NCI-H82 treated with DMSO at 0.1 percent for 48 hours (cell line): ENCODE results near the gene SUDS3.
"Not testable (repeated sequence)": the region's sequence is repeated elsewhere in the genome, so short reads cannot be mapped to it uniquely, and the experiment has no call there.

Experiments used
- DNase-seq: peaks from one replicate; lab custom pipeline; 2025; ENCODE audit not compliant: unreplicated experiment; lab: John Stamatoyannopoulos, UW

The SUDS3 gene

DNA sequence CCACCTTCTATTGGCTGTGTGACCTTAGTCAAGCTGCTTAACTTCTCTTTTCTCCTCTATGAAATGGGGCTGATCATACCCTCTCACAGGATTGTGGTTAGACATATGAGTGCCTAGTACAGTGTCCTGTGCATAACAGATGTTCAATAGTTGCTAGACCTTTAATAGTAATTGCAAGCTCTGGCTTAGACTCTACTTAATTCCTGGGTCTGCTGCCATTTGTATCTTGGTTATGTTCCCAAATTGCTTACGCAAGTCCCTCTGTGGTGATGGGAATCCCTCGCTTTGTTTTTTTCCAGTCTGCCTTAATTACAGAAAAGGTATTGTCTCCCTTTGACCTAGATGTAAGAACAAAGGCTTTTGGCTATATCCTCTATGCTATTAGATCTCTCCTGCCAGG lies 15.1 kb downstream of the SUDS3 start:
- DNase-seq: no peak

DNA sequence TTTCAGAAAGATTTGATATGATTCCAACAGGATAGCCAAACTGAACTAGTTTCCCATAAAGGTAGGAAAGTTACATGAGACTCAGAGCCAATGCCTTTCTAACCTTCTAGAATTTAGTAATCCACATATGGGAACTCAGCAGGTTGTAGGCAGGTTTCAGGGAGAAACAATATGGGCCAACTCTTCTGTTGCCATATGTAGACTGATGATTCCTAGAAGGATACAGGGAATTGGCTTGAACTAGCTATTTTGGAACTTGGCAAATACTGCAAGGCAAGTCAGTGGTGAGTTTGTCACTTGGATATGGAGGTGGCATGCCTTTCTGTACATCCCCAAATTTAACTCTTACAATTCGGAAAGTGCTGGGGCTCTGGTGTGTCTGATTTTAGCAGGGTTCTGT lies 15.5 kb downstream of the SUDS3 start:
- DNase-seq: no peak

DNA sequence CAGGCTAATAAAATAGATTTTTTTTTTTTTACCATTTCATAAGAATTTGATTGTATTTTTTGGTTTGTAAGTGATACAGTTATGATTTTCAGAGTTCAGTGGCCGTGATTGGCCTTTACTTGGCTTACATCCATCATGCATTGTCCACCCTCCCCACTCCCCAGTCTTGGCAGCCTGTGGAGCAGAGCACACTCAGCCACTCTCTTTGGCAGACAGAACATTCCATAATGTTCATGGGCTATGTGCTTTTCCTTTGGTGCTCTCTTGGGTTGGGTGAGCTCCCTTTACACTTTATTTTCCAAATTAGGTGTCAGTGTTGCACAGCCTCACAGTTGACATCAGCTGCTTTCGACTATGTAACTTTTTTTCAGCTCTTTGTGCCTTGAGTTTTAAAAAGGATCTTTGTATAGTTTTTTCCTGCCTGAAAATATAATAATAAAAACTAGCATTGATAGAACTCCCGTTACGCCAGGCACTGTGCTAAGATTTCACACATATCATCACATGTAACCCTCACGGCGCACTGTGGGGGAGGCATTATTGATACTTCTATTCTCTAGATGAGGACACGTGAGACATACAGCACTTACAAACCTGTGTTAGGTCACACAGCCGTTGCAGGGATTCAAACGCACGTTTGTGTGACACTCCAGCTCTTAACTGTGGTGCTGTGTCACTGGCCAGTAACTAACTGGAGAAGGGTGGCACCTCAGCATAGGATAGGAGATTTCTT lies 21.5 kb downstream of the SUDS3 start:
- no peak for DNase-seq

DNA sequence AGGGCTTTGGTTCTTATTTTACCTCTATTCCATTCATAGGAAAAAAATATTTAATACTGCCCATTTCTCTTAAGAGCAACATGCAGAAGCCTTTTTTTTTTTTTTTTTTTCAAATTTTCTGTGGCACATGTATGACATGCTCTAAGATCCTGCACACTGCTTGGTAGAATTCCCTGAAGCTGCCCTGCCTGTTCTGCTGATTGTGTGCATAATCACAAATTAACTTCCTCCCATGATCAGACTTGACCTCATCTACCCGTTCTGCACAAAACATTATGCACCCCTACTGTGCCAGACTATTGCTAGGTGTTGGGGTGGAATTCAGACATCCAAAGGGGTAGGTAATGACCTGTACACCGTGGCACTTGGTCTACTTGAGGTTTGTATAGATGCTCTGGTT lies 22.2 kb downstream of the SUDS3 start:
- no peak for DNase-seq

DNA sequence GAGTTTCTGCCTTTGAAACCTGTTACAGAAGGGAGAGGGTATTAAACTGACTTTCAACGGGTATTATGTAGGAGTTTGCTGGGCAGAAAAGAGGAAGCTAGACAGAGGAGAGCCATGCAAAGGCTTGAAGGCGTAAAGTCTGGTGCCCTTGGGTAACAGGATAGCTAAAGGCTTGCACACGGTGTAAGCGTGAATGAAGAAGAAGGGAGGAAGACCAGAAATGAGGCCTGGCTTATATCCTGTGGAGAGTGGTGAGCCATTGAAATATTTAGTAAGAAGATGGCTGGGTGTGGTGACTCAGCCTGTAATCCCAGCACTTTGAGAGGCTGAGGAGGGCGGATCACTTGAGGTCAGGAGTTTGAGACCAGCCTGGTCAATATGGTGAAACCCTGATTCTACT lies 22.6 kb downstream of the SUDS3 start:
- no peak for DNase-seq

DNA sequence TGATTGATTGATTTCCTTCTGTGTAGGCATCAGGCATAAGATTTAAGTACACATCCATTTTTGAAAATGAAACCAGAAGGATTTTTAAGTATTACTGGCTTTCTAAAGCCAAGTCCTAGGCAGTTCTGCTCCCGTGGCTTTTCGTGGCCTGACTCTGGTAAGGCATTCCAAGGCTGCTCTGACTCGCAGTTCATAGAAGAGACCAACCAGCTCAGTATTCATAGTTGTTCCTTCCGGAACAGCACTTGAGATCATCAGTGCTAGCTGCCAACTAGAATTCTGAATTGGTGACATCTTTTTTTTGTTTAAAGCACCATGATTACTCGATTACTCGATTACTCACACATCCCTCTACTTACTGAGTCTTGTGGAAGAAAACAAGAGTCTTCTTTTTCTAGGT lies 25.9 kb downstream of the SUDS3 start:
- no peak for DNase-seq

DNA sequence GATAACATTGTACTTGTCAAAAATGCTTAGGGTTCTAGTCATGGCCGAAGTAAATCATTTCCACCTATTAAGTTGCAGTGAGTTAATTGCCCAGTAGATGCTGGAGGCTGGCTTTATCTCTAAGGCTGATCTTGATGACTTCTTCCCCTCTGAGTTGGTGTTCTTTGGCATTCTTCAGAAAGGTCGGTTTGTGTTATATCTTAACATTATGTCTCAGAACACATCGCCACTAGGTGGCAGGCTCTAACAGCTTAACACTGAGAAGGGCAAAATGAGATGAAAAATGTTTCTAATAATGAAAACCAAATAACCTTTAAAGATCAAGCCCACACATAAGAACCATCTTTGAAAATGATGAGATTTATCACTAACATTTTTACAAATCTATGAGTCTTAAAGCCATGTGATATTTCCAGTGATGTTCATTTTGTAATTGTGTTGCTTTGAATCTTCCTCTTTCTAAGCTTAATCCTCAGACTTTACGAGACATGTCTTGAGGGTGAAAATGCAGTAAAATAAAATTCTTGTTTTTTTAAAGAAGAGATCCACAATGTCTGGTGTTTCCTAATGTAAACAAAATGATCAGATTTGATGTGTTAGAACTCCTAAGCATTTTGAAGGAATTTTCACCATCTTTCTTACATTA lies 28.6 kb downstream of the SUDS3 start:
- peak; percentile 11 for DNase-seq

DNA sequence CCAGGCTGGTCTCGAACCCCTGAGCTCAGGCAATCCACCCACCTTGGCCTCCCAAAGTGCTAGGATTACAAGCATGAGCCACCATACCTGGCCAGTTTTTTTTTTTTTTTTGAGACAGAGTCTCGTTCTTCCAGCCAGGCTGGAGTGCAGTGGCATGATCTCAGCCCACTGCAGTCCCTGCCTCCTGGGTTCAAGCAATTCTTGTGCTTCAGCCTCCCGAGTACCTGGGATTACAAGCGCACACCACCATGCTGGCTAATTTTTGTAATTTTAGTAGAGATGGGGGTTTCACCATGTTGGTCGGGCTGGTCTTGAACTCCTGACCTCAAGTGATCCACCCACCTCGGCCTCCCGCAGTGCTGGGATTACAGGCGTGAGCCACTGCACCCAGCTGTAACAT lies 31.9 kb downstream of the SUDS3 start:
- DNase-seq: not testable (repeated sequence)

DNA sequence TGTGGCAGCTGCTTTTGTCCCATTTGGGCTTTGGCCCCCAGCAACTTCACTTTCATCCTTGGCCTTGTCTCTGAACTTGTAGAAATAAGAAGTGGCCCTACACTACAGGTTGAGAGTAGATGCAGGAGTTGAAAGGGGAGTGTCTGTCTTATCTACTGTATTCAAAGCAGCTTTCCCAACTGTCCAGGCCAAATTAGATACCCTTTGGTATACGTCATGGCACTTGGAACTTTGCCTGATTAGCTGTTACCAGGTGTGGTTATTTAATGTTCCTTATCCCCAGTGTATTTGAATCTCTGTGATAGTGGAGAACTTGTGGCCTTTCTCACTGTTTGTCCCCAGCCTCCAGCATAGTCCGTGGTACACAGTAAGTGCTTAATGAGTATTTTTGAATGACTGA lies 33.5 kb downstream of the SUDS3 start:
- no peak for DNase-seq

DNA sequence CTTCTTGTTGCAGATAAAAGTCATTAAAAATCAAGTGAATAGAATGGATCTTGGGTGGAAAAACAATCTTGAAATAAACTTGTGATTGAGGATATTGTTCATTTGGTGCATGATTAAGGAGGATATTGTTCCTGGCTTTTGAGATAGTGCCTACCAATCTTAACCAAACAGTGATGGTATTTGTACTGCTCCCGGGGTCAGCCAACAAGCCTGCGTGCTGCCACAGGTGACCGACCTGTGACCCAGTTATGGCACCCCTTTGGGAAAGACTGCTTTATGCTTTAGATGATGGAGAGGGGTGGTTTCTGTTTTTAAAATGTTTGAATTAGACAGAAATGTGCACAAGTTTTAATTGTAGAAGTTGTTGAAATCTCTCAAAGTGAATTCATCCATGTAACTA lies 41.6 kb downstream of the SUDS3 start:
- no peak for DNase-seq

DNA sequence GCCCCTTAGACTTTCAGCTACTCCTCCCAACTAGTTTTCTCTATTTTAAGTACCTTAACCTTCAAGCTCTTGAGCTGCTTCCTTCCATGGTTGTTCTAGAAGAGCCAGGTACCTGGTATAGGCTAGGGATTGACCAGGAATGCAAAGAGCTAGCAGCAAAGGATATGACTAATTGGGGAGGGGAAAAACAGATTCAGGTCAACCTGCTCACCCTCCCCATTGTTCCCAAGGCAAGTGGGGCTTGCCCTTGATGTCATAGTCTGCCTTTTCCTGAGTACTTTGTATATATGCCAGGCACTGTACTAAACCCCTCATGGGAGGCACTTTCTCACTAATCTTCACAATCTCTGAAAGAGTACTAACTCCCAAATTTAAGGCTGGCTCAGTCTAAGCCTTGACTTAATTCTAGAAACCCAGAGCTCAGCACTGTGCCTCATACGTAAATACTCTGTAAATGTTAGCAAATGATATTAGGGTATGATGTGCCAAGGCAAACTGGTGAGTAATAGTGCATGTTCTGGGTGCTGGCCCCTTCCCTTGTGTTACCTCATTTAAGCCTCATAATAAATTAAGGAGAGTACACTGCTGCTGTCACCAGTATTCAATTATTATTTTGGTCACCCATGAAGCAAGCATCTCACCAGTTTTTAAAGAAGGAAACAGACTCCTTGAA lies 42.2 kb downstream of the SUDS3 start:
- no peak for DNase-seq

DNA sequence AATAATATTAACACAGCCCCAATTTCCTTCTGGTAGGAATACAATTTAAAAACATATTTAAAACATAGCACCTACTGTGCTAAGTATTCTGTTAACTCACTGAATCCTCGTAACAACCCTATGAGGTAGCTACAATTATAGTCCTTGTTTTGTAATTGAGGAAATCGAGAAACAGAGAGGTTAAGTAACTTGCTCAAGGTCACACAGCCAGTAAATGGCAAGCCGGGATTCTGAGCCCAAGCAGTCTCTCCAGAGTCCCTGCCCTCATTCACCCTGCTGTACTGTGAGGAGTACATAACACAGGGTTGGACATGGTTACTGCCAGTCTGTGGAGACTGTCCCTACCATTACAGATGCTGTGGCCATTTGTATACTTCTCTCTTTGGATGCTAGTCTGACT lies 44.3 kb downstream of the SUDS3 start:
- DNase-seq: no peak

DNA sequence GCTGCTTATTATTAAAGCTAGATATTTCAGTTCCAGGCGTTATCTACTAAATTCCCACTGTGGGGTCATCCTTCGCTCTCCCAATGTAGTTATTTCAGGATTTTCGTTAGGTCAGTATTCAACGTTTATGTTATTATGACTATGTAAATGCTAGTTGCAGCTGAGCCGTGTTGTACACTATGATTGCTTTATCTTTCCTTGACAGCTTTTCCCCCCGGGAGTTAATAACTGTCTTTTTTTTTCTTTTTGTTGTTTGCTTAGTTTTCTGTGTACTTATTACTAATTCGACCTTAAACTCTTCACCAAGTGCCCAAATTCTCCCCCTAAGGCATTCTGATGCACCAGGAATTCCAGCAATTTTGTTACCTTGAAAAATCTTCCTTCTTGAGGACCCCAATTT lies 48.5 kb downstream of the SUDS3 start:
- DNase-seq: no peak

DNA sequence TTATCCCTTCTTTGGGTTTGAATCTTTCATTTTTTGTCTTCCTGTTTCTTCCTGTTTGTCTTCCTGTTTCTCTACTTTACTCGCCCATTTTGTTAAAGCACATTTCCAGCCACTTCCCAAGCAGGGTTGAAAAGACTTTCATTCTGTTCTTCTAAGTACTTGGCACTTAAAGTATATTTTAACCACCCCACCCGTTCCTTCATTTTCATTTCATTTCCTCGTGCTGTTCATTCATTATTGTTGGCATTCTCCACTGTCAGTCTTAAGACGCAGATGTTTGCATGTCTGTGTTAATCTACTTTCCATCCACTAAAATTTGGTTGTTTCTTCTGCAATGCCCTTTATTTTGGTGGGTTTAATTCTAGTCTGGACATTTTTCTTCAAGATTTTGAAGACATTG lies 49.0 kb downstream of the SUDS3 start:
- no peak for DNase-seq

DNA sequence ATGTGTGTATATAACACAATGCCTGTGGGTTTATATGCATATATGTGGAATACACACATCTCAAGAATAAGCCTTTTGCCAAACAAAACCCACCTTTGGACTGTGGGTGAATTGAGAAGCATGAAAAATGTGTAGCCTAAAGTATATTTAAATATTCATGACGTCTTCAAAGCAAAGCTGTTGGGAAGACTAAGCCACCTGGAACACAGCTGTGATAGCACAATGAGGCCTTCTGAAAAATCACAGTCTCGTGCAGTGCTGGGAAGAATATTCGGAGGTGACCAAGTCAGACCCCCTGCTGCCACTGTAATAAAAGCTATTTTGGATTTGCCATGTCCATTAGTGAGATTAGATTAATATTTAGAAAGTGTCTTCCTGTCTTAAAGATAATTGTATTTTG lies 51.5 kb downstream of the SUDS3 start:
- DNase-seq: no peak

DNA sequence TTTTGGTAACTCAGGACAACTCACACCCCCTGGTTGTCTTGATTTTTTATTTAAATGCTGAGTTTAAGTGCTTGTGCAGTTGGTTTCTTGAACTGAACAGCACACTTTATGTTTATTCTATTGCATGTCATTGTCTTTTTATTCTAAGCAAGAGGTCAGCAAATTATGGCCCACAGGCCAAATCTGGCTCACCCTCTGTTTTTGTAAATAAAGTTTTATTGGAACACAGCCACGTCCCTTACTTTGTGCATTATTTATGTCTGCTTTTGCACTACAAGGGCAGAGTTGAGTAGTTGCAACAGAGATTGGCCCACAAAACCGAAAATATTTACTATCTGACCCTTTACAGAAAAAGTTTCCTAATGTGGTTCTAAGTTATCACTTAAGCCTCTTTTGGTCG lies 52.3 kb downstream of the SUDS3 start:
- DNase-seq: no peak

DNA sequence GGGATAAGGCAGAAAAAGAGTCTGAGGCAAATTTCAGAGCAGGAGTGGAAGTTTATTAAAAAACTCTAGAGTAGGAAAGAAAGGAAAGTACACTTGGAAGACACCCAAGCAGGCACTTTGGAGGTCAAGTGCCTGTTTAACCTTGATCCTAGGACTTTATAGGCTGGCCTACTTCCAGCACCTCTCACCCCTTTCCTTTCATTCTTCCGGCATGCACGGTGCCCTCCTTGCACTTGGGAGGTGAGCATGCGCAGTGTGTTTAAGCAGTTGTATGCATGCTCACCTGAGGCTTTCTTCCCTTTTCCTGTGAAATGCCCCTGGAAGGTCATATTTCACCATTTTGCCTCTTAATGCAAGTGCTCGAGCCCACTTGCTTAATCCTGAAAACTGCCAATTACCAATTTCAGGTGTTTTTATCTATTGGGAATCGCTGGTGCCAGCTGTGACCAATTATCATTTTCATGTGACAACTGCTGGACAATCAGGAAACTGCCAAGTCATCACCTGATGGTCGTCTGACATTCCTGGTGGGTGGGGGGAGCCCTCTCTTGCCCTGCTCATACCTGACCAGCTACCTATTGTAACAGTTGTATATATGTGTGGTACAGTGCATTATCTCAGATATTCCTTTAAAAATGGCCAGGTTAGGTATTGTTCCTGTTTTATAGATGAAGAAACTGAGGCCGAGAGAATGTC lies 53.5 kb downstream of the SUDS3 start:
- no peak for DNase-seq

DNA sequence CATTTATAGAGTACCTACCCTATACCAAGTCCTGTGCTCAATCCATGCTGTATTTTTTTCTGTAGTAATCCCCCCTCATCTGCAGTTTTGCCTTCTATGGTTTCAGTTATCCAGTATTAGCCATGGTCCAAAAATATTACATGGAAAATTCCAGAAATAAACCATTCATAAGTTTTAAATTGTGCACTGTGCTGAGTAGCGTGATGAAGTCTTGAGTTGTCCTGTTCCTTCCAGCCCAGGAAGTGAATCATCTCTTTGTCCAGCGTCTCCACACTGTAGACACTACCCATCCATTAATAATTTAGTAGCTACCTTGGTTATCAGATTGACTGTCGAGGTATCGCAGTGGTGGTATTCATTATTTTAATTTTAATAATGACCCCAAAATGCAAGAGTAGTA lies 54.2 kb downstream of the SUDS3 start:
- no peak for DNase-seq

DNA sequence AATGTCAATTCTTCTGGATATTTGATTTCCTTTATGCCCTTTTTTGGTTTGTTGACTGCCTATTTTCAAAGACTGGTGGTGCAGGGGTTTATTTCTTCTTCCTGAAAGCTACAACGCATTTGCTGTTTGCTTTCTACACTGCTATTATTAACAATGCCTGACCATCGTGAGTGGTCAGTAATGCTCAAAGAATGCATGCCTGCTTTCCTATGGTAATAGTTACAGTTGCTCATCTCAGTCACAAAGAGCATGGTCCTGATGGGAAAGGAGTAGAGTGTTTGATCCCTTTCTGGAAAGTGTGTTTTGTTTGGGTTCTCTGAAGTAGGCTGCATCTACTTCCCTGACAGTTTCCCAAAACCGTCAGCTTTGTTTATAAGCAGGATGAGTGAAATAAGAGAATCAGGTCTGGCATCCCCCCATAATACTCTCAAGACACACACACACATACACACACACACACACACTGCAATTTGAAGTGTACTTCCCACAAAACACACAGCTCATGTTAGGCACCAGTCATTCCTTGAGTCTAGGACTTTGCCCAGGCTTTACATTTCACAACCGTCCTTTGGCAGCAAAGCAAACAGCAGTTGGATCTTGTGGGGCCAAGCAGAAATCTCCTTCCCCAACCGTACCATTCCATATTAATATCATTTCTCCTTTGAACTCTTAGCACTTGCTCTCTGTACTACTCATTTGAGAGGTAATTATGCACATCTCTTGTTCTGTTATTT lies 56.6 kb downstream of the SUDS3 start:
- DNase-seq: no peak

DNA sequence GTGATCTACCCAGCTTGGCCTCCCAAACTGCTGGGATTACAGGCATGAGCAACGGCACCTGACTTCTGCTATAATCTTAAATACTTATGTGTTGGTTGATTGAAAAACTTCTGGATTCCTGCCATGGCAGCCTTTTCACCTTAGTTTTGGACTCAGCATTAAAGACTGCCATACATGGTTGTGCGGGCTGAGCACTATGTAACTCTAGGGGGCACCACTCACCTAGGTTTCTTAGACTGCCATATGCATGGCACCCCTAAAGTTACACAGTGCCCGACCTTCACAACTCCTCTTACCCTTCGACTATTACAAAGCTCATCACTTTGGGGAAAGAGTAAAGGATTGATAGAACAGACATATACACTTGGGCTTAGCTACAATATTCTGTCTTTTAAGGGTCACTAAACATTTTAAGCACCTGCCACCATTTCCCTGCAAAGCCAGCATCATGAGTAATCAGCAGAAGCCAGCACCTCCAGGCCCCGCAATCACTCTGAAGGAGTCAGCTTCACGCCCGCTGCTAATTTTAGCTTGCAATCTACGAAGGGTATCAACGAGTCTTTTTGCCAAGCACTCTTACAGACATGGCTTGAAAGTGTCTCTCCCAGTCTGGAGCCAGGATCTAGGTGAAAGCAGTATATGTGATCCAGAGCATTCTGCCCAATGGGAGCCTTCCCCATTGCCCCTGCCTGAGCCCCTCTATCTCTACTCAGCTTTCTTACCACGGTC lies 59.8 kb downstream of the SUDS3 start:
- no peak for DNase-seq

DNA sequence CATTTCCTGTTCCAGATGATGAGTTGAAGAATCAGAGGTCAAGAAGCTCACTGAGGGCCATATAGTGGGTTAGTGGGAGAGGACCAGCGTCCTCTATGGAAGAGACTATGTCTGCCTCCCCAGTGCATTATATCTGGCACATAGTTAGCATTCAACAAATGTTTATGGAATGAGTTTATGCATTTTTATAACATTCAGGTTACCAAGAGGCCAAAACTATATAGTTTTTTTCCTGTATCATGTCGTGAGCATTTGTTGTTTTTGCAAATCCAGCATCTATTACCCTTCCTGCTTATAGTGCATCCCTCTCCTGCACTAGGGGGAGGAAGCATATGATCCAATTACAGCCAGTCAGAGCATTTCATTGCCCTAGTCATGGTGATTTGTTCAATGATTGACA lies 60.6 kb downstream of the SUDS3 start:
- DNase-seq: no peak
